ENCODE measurements around the gene TACR1.

GRCh38 chr2:75077909-75078308 is 121.4 kb downstream of the TACR1 start:
- TF ChIP-seq, protein P1, sequence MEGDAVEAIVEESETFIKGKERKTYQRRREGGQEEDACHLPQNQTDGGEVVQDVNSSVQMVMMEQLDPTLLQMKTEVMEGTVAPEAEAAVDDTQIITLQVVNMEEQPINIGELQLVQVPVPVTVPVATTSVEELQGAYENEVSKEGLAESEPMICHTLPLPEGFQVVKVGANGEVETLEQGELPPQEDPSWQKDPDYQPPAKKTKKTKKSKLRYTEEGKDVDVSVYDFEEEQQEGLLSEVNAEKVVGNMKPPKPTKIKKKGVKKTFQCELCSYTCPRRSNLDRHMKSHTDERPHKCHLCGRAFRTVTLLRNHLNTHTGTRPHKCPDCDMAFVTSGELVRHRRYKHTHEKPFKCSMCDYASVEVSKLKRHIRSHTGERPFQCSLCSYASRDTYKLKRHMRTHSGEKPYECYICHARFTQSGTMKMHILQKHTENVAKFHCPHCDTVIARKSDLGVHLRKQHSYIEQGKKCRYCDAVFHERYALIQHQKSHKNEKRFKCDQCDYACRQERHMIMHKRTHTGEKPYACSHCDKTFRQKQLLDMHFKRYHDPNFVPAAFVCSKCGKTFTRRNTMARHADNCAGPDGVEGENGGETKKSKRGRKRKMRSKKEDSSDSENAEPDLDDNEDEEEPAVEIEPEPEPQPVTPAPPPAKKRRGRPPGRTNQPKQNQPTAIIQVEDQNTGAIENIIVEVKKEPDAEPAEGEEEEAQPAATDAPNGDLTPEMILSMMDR (conservative IDR thresholded peaks at IDR 0.05; ENCODE audit: low read depth in 2 of 2): no peak
- TF ChIP-seq EZH2phosphoT487 (IDR thresholded peaks at IDR 0.05; ENCODE audit: unreplicated experiment) (no peak), POLR2AphosphoS5 (IDR thresholded peaks at IDR 0.05; ENCODE audit: low read depth) (no peak), CREB1 (CRISPR knock-in tag; IDR thresholded peaks at IDR 0.05; ENCODE audit: low read depth) (no peak), EZH2 (IDR thresholded peaks at IDR 0.05; ENCODE audit: low read depth, unreplicated experiment) (no peak), JUNB (IDR thresholded peaks at IDR 0.05; ENCODE audit: unreplicated experiment) (no peak), ZNF114 (CRISPR knock-in tag; IDR thresholded peaks at IDR 0.05) (no peak), ZNF331 (CRISPR knock-in tag; IDR thresholded peaks at IDR 0.05; ENCODE audit: low read depth) (no peak), STAT1 (IDR thresholded peaks at IDR 0.05; ENCODE audit: unreplicated experiment) (no peak), NANOG (IDR thresholded peaks at IDR 0.05; ENCODE audit: borderline replicate concordance) (no peak)
- TF ChIP-seq, protein P2, sequence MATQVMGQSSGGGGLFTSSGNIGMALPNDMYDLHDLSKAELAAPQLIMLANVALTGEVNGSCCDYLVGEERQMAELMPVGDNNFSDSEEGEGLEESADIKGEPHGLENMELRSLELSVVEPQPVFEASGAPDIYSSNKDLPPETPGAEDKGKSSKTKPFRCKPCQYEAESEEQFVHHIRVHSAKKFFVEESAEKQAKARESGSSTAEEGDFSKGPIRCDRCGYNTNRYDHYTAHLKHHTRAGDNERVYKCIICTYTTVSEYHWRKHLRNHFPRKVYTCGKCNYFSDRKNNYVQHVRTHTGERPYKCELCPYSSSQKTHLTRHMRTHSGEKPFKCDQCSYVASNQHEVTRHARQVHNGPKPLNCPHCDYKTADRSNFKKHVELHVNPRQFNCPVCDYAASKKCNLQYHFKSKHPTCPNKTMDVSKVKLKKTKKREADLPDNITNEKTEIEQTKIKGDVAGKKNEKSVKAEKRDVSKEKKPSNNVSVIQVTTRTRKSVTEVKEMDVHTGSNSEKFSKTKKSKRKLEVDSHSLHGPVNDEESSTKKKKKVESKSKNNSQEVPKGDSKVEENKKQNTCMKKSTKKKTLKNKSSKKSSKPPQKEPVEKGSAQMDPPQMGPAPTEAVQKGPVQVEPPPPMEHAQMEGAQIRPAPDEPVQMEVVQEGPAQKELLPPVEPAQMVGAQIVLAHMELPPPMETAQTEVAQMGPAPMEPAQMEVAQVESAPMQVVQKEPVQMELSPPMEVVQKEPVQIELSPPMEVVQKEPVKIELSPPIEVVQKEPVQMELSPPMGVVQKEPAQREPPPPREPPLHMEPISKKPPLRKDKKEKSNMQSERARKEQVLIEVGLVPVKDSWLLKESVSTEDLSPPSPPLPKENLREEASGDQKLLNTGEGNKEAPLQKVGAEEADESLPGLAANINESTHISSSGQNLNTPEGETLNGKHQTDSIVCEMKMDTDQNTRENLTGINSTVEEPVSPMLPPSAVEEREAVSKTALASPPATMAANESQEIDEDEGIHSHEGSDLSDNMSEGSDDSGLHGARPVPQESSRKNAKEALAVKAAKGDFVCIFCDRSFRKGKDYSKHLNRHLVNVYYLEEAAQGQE (IDR thresholded peaks at IDR 0.05; ENCODE audit: unreplicated experiment): no peak

All from GM23338 (cell line).